ENCODE measurements around the gene RNF34.

DNA sequence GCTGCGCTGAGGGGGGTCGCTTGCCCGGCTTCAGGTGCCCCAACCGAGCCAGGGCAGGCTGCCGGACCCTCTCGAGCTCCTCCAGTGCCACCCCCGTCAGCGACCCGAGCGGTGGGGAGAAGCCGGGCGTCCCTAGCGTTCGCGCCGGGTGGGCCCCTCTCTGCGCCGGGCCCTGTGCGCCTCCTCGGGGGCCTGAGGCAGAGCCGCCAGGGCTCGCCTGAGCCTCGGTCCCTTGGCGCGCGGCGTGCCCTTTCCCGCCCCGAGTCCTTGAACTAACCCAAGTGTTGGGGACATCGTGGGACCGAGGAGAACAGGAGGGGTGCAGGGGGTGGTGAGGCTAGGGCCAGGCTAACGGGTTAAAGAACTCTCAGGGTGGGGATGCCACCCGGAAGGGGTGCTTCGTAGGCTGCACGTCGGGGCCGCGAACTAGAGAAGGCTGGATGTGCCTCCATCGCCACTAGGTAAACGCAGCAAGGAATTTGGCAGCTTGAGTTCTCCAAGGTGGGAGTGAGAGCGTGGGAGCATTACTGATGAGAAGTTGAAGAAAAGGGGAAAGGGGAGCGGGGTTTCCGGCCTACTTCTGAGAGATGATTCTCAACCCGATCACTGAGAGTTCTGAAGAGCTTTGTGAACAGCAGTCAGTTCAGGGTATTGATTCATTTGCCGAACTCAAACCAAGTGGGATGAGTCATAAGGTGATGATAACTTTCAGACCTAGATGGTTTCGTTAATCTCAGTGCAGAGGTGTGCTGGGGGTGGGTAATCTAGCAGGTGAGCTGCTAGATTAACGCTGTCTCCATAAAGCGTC is 618 bp downstream of the RNF34 start:
- TF ChIP-seq, protein P1, sequence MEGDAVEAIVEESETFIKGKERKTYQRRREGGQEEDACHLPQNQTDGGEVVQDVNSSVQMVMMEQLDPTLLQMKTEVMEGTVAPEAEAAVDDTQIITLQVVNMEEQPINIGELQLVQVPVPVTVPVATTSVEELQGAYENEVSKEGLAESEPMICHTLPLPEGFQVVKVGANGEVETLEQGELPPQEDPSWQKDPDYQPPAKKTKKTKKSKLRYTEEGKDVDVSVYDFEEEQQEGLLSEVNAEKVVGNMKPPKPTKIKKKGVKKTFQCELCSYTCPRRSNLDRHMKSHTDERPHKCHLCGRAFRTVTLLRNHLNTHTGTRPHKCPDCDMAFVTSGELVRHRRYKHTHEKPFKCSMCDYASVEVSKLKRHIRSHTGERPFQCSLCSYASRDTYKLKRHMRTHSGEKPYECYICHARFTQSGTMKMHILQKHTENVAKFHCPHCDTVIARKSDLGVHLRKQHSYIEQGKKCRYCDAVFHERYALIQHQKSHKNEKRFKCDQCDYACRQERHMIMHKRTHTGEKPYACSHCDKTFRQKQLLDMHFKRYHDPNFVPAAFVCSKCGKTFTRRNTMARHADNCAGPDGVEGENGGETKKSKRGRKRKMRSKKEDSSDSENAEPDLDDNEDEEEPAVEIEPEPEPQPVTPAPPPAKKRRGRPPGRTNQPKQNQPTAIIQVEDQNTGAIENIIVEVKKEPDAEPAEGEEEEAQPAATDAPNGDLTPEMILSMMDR (IDR thresholded peaks at IDR 0.05; ENCODE audit: insufficient read depth, low read length, poor library complexity, severe bottlenecking): no peak
- TF ChIP-seq EZH2phosphoT487 (conservative IDR thresholded peaks at IDR 0.05; ENCODE audit: low read length): no peak

Data from SU-DHL-6 (cell line).